MCF 10A (cell line): Measurements from ENCODE around the gene RIC3. TPM values are rescaled to one million over a fixed set of nuclear protein-coding genes. Genes with fewer than 3 reads are reported as not detected.

Experiments
- BruUV-seq: library from RNA; stranded (reverse); fragments of 400-500 nt; replicated peaks from 2 replicates; lab custom pipeline; 2021; lab: Mats Ljungman, UMichigan
- CTCF ChIA-PET: fragments of 300-600 bp; sonication (Branson Sonifier 250); formaldehyde crosslinking; extraction: SDS; loops from one replicate; lab custom pipeline; 2021; ENCODE audit warnings: antibody characterized with exemption, inconsistent platforms; lab: Yijun Ruan, JAX
- POLR2A ChIA-PET: fragments of 300-600, 350-650 bp; sonication (Branson Sonifier 250); formaldehyde crosslinking; extraction: SDS; loops from one replicate; lab custom pipeline; 2020; ENCODE audit warnings: antibody characterized with exemption, inconsistent platforms; lab: Yijun Ruan, JAX
- DNase-seq: peaks from one replicate; pipeline ENCODE4 v3.0.0-alpha.2; 2018; ENCODE audit not compliant: unreplicated experiment
- H3K27ac Mint-ChIP-seq: one replicate; pipeline ENCODE4 v1.8.0; 2022; ENCODE audit warnings: mild to moderate bottlenecking, low read depth, mixed read lengths; ENCODE audit not compliant: unreplicated experiment
- H3K27me3 Mint-ChIP-seq: one replicate; pipeline ENCODE4 v1.8.0; 2022; ENCODE audit warnings: mixed read lengths; ENCODE audit not compliant: insufficient read depth, unreplicated experiment
- H3K36me3 Mint-ChIP-seq: one replicate; pipeline ENCODE4 v1.8.0; 2022; ENCODE audit warnings: mild to moderate bottlenecking, moderate library complexity, mixed read lengths; ENCODE audit not compliant: insufficient read depth, unreplicated experiment
- H3K4me1 Mint-ChIP-seq: one replicate; pipeline ENCODE4 v1.8.0; 2022; ENCODE audit warnings: mixed read lengths; ENCODE audit not compliant: insufficient read depth, unreplicated experiment
- H3K4me3 Mint-ChIP-seq: one replicate; pipeline ENCODE4 v1.8.0; 2022; ENCODE audit warnings: mild to moderate bottlenecking, moderate library complexity, mixed read lengths; ENCODE audit not compliant: unreplicated experiment
- H3K9me3 Mint-ChIP-seq: one replicate; pipeline ENCODE4 v1.8.0; 2022; ENCODE audit warnings: mixed read lengths; ENCODE audit not compliant: unreplicated experiment
- intact Hi-C: fragments of 100-400 bp; cut with micrococcal nuclease; formaldehyde crosslinking; loops from 2 replicates; pipeline ENCODE4 v1.14.1; 2022
- total RNA-seq: library from RNA; stranded (reverse); gene quantifications from 2 replicates; pipeline ENCODE4 v1.2.3, GENCODE V29; 2022
- TF ChIP-seq, protein P1 (sequence below): fragments of 200-600 bp; IDR thresholded peaks from one replicate; pipeline ENCODE4 v1.8.0; 2022; ENCODE audit warnings: antibody characterized with exemption, mild to moderate bottlenecking; ENCODE audit not compliant: unreplicated experiment

The RIC3 gene
- total RNA-seq, 1 experiment from 2014 or later, result 0.65 TPM

DNA sequence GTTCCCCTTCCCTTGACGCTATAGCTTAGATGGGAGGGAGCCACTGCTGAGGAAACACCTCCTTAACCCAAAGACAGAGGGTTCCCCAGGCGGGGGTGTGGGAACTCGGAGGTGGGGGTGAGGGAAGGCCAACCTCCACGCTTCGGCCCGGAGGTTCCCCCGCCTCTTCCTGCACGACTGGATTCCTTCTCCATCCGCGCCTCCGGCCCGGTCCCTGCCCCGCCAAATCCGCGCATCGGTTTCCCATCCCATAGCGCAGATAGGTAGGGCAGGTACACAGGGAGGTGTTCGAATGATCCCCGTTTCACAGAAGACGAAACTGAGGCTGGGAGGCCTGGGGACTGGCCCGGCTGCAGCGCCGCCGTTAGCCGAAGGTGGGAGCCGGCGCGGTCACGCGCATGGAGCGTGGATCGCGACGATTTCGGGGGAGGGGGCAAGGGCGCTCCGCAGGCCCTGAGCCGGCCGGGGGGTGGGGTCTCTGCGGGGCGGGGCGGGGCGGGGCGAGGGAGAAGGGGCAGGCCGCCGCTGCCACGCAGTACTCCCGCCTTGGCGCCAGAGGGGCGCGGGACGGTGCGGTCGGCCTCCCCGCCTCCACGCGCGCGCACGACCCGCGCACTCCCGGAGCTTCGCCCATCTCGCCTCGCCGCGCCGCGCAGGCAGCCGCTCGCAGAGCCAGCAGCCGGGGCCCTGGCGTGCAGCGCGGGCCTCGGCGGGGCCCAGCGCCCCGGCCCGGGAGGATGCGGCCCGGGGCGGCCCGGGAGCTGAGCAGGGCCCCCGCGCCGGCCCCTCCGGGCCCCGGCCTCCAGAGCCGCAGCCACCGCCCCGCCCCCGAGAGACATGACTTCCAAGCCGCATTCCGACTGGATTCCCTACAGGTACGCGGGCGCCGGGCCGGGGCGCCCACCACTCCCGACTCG, 87.9 kb downstream of the RIC3 start, which contains the start of gene TUB:
Gene TUB (plus strand): TSS at position 538 of the 917 bp plus-strand sequence. CDS start 300 bp downstream, at position 838.
- H3K4me1 Mint-ChIP-seq, result no peaks in the 10 kb centered on the region
- H3K36me3 Mint-ChIP-seq, result peaks cover 2% of the 10 kb centered on the region
- peak within 1 kb of the TSS; percentile 57 for H3K4me3 Mint-ChIP-seq
- no peak for DNase-seq
- no TSS peak for BruUV-seq
- POLR2A ChIA-PET, result interaction anchor here (1.5 kb wide), 1 partner anchor 9 kb away, joined by 3 read pairs; no protein-coding TSS in a partner anchor
- intact Hi-C loops, result no loop called here
- CTCF ChIA-PET, result interaction anchor here (0.7 to 4.8 kb wide), 10 partner anchors 8 to 55 kb away, joined by 3 to 33 read pairs (median 6); no protein-coding TSS in a partner anchor
- peaks cover 7% of the 10 kb centered on the region for H3K27me3 Mint-ChIP-seq
- no peaks in the 10 kb centered on the region for H3K9me3 Mint-ChIP-seq
- H3K27ac Mint-ChIP-seq, result no peak within 1 kb of the TSS
- TF ChIP-seq, protein P1, sequence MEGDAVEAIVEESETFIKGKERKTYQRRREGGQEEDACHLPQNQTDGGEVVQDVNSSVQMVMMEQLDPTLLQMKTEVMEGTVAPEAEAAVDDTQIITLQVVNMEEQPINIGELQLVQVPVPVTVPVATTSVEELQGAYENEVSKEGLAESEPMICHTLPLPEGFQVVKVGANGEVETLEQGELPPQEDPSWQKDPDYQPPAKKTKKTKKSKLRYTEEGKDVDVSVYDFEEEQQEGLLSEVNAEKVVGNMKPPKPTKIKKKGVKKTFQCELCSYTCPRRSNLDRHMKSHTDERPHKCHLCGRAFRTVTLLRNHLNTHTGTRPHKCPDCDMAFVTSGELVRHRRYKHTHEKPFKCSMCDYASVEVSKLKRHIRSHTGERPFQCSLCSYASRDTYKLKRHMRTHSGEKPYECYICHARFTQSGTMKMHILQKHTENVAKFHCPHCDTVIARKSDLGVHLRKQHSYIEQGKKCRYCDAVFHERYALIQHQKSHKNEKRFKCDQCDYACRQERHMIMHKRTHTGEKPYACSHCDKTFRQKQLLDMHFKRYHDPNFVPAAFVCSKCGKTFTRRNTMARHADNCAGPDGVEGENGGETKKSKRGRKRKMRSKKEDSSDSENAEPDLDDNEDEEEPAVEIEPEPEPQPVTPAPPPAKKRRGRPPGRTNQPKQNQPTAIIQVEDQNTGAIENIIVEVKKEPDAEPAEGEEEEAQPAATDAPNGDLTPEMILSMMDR, result no peak

DNA sequence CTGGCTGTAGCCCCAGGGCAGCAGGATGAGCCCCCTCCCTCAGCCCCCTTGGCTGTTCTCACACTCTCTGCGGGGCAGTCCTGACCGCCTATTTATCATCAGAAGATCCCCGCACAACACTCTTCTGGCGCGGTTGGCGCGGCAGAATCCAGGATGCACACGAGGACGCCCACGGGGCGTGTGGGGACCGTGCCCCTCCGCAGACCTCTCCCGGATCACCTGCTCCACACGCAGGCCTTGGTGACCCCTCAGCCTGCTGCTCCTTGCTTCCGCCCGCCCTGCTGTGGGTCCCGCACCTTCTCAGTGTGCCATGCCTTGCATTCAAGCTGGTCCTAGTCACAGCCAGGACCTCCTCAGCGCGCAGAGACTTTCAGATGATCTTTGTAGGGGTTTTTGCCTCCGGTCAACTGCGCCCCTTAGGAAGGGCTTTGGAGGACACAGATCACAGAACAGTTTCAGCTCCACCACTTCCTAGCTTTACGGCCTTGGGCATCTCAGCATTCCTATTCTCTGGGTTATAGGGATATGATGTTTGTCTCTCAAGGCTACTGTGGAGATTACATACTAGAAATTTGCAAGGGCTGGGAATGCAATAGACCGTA, 88.7 kb downstream of the RIC3 start:
- Mint-ChIP-seq H3K4me3 (peak overlapping the region; percentile 57), H3K27me3 (no peaks in the 10 kb centered on the region), H3K36me3 (peaks cover 4% of the 10 kb centered on the region), H3K4me1 (no peaks in the 10 kb centered on the region), H3K27ac (no peak overlapping the region), H3K9me3 (no peaks in the 10 kb centered on the region)
- TF ChIP-seq, protein P1, result no peak
- DNase-seq, result no peak
- ChIA-PET CTCF (interaction anchor here (0.6 to 4.7 kb wide), 9 partner anchors 8 to 93 kb away, joined by 3 to 33 read pairs (median 4); partner anchors contain the start of gene EIF3F), POLR2A (interaction anchor here (0.9 to 1.5 kb wide), 2 partner anchors 10 to 47 kb away, joined by 3 read pairs; no protein-coding TSS in a partner anchor)
- intact Hi-C loops, result no loop called here
- BruUV-seq, result no TSS peak

DNA sequence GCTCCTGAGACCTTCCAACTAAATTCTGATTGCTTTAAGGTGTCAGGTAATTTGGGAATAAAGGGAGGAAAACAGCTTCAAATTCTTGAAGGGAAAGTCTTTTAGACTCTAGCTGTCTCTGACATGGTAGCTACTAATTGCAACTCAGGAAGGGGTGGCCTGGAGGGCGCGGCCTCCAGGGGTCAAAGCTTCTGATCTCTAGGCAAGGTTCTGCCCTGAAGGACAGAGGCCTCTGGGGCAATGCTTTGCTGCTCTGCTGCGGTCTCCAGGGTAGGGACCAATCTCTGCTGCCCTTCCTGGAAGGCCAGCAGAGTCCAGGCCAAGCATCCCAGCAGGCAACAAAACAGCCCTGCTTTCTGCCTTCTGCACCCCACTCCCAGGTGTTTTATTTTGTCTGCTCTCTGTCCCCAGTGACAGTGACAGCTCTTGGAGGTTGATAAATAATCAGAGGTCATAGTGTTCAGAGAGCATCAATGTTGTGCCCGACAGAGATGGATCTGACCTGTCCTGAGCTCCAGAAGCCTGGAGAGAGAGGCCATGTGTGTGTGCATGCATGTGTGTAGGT, 89.6 kb downstream of the RIC3 start:
- CTCF ChIA-PET, result interaction anchor here (0.6 to 4.7 kb wide), 11 partner anchors 7 to 1391 kb away, joined by 3 to 33 read pairs (median 4); partner anchors contain the start of gene EIF3F
- H3K4me1 Mint-ChIP-seq, result no peaks in the 10 kb centered on the region
- H3K27me3 Mint-ChIP-seq, result no peaks in the 10 kb centered on the region
- no peak for DNase-seq
- no peak overlapping the region for H3K27ac Mint-ChIP-seq
- H3K36me3 Mint-ChIP-seq, result peaks cover 4% of the 10 kb centered on the region
- POLR2A ChIA-PET, result no interaction called here
- no TSS peak for BruUV-seq
- TF ChIP-seq, protein P1, result no peak
- intact Hi-C loops, result no loop called here
- H3K4me3 Mint-ChIP-seq, result no peak overlapping the region
- H3K9me3 Mint-ChIP-seq, result no peaks in the 10 kb centered on the region
